GM12878 (cell line): Measurements from ENCODE around the gene TSFM.

ENCODE experiments used
- CREB1 ChIP-seq: IDR thresholded peaks from 2 replicates; pipeline ENCODE4 v1.6.1; 2012; ENCODE audit warnings: low read depth, mild to moderate bottlenecking, inconsistent platforms
- EZH2 ChIP-seq: IDR thresholded peaks from 2 replicates; pipeline ENCODE4 v1.6.1; 2012; ENCODE audit warnings: low read depth, mild to moderate bottlenecking, control low read depth, inconsistent platforms, low read length, borderline replicate concordance; ENCODE audit not compliant: control insufficient read depth
- LARP7 ChIP-seq: fragments of 450-650 bp; IDR thresholded peaks from 2 replicates; pipeline ENCODE4 v1.6.1; 2017; ENCODE audit warnings: mild to moderate bottlenecking
- SMAD5 ChIP-seq: IDR thresholded peaks from 2 replicates; pipeline ENCODE4 v1.6.1; 2016; ENCODE audit warnings: antibody characterized with exemption, low read depth
- ZSCAN29 ChIP-seq: fragments of 450-650 bp; IDR thresholded peaks from 2 replicates; pipeline ENCODE4 v1.6.1; 2017; ENCODE audit warnings: mild to moderate bottlenecking, moderate library complexity
- TF ChIP-seq, protein P1 (sequence below), 3 experiments: IDR thresholded peaks in 2 of 3; conservative IDR thresholded peaks in 1 of 3; 2 replicates each; pipeline ENCODE4 v1.5.1; 2011; ENCODE audit warnings: low read depth in 3 of 3, low read length in 3 of 3, mild to moderate bottlenecking in 3 of 3, control low read depth in 2 of 3, moderate library complexity in 2 of 3, inconsistent platforms in 1 of 3, mixed read lengths in 1 of 3; ENCODE audit not compliant: control insufficient read depth in 2 of 3, insufficient read depth in 1 of 3; ENCODE audit errors: extremely low read depth in 1 of 3

DNA sequence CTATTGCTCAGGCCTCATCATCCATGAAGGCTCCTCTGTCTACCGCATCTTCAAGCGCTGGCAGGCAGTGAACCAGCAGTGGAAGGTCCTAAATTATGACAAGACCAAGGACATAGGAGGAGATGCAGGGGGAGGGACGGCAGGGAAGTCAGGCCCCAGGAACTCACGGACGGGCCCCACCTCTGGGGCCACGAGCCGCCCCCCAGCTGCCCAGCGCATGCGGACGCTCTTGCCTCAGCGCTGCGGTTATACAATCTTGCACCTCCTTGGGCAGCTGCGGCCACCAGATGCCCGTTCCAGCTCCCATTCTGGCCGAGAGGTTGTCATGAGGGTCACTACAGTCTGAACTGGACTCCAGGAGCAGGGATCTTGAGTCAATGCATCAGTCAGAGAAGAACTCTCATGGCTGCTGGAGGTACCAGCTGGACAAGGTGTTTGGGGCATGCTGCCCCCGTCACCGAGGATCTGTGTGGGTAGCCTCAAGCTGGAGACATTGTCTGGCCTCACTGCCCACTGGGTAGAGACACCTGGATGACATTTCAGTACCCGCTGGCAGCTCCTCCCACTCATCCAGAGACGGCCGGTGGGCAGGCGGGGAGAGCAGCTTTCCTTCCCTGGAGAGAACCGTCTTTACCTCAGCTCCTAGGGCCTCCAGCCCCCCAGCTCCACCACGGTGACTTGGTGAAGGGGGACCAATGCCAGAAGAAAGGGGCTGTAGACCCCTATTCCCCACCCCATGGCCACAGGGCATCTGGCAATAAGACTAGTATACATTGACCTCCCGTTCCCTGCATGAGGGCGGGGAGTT lies 23.8 kb upstream of the TSFM start:
- TF ChIP-seq, protein P1, sequence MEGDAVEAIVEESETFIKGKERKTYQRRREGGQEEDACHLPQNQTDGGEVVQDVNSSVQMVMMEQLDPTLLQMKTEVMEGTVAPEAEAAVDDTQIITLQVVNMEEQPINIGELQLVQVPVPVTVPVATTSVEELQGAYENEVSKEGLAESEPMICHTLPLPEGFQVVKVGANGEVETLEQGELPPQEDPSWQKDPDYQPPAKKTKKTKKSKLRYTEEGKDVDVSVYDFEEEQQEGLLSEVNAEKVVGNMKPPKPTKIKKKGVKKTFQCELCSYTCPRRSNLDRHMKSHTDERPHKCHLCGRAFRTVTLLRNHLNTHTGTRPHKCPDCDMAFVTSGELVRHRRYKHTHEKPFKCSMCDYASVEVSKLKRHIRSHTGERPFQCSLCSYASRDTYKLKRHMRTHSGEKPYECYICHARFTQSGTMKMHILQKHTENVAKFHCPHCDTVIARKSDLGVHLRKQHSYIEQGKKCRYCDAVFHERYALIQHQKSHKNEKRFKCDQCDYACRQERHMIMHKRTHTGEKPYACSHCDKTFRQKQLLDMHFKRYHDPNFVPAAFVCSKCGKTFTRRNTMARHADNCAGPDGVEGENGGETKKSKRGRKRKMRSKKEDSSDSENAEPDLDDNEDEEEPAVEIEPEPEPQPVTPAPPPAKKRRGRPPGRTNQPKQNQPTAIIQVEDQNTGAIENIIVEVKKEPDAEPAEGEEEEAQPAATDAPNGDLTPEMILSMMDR (IDR thresholded peaks at IDR 0.05 in 2 of 3, conservative IDR thresholded peaks at IDR 0.05 in 1 of 3; ENCODE audit: control insufficient read depth in 2 of 3, extremely low read depth in 1 of 3, insufficient read depth in 1 of 3, low read depth in 3 of 3, low read length in 3 of 3) = no peak
- TF ChIP-seq ZSCAN29 (no peak), CREB1 (no peak), EZH2 (no peak), SMAD5 (no peak), LARP7 (no peak)
